Measurements from ENCODE around the gene B3GALT2. TPM values are rescaled to one million over a fixed set of nuclear protein-coding genes. Genes with fewer than 3 reads are reported as not detected.
"Not testable (repeated sequence)": the region's sequence is repeated elsewhere in the genome, so short reads cannot be mapped to it uniquely, and the experiment has no call there.

Gene B3GALT2
- total RNA-seq: 9.9 and 16.8 TPM in 2 replicates
- 14.5 TPM for polyA plus RNA-seq (2012)

- peak; percentile 66 for DNase-seq (ENCODE audit: low read depth)
Measured at GRCh38 chr1:193185901-193186731, at the start of gene B3GALT2. Gene B3GALT2 (minus strand): TSS chr1:193186613. CDS start chr1:193181562, 5,051 bp downstream.

- DNase-seq (ENCODE audit: low read depth): no peak
Measured at GRCh38 chr1:193234530-193234929, 48.1 kb upstream of the B3GALT2 start.

- not testable (repeated sequence) for DNase-seq (ENCODE audit: low read depth)
Measured at GRCh38 chr1:193231146-193231545, 44.7 kb upstream of the B3GALT2 start.

- DNase-seq (ENCODE audit: low read depth): no peak
Measured at GRCh38 chr1:193229136-193229535, 42.7 kb upstream of the B3GALT2 start.

GRCh38 chr1:193222056-193222615 lies 35.7 kb upstream of the B3GALT2 start:
- DNase-seq (ENCODE audit: low read depth): no peak

- peak; percentile 8 for DNase-seq (ENCODE audit: low read depth)
Measured at GRCh38 chr1:193221651-193222050, 35.2 kb upstream of the B3GALT2 start.

- no peak for DNase-seq (ENCODE audit: low read depth)
Measured at GRCh38 chr1:193219391-193219790, 33.0 kb upstream of the B3GALT2 start.

- DNase-seq (ENCODE audit: low read depth): no peak
Measured at GRCh38 chr1:193216920-193217319, 30.5 kb upstream of the B3GALT2 start.

- DNase-seq (ENCODE audit: low read depth): no peak
Measured at GRCh38 chr1:193213998-193214397, 27.6 kb upstream of the B3GALT2 start.

- no peak for DNase-seq (ENCODE audit: low read depth)
Measured at GRCh38 chr1:193212637-193213036, 26.2 kb upstream of the B3GALT2 start.

GRCh38 chr1:193211539-193211938 lies 25.1 kb upstream of the B3GALT2 start:
- DNase-seq (ENCODE audit: low read depth): peak; percentile 27

GRCh38 chr1:193210996-193211395 lies 24.6 kb upstream of the B3GALT2 start:
- DNase-seq (ENCODE audit: low read depth): no peak

- DNase-seq (ENCODE audit: low read depth): no peak
Measured at GRCh38 chr1:193201021-193201420, 14.6 kb upstream of the B3GALT2 start.

GRCh38 chr1:193199940-193200339 lies 13.5 kb upstream of the B3GALT2 start:
- no peak for DNase-seq (ENCODE audit: low read depth)

GRCh38 chr1:193192586-193192985 lies 6.2 kb upstream of the B3GALT2 start:
- DNase-seq (ENCODE audit: low read depth): no peak

- DNase-seq (ENCODE audit: low read depth): peak; percentile 56
Measured at GRCh38 chr1:193190096-193190744, 3.8 kb upstream of the B3GALT2 start.

GRCh38 chr1:193189442-193190095 lies 3.2 kb upstream of the B3GALT2 start:
- no peak for DNase-seq (ENCODE audit: low read depth)

- not testable (repeated sequence) for DNase-seq (ENCODE audit: low read depth)
Measured at GRCh38 chr1:193188915-193189314, 2.5 kb upstream of the B3GALT2 start.

- no peak for DNase-seq (ENCODE audit: low read depth)
Measured at GRCh38 chr1:193187114-193187513, 701 bp upstream of the B3GALT2 start.

- no peak for DNase-seq (ENCODE audit: low read depth)
Measured at GRCh38 chr1:193185211-193185610, 1.2 kb downstream of the B3GALT2 start.

- no peak for DNase-seq (ENCODE audit: low read depth)
Measured at GRCh38 chr1:193184776-193185175, 1.6 kb downstream of the B3GALT2 start.
